Neural crest cell (in vitro differentiated cells): ENCODE data around the gene ARHGEF7. TPM values are rescaled to one million over a fixed set of nuclear protein-coding genes. Genes with fewer than 3 reads are reported as not detected.
A peak's percentile ranks its signal among the peaks of the same experiment; 100 is the strongest.

Experiments
- DNase-seq: peaks from one replicate; pipeline ENCODE4 v3.0.0; 2021; ENCODE audit warnings: low read depth, mixed read lengths, low spot score
- H3K27ac Mint-ChIP-seq: one replicate; pipeline ENCODE4 v1.8.0; 2021; ENCODE audit warnings: mild to moderate bottlenecking, mixed read lengths; ENCODE audit not compliant: unreplicated experiment
- H3K27me3 Mint-ChIP-seq: 2 replicates; pipeline ENCODE4 v1.8.0; 2021; ENCODE audit warnings: low read depth, mild to moderate bottlenecking, mixed read lengths
- H3K36me3 Mint-ChIP-seq: 2 replicates; pipeline ENCODE4 v1.8.0; 2021; ENCODE audit warnings: low read depth, mild to moderate bottlenecking, mixed read lengths
- H3K4me1 Mint-ChIP-seq: 2 replicates; pipeline ENCODE4 v1.8.0; 2021; ENCODE audit warnings: mixed read lengths
- H3K4me3 Mint-ChIP-seq: one replicate; pipeline ENCODE4 v1.8.0; 2021; ENCODE audit warnings: mild to moderate bottlenecking, mixed read lengths
- H3K9me3 Mint-ChIP-seq: 2 replicates; pipeline ENCODE4 v1.8.0; 2021; ENCODE audit warnings: mixed read lengths
- total RNA-seq: library from RNA; stranded (reverse); gene quantifications from 2 replicates; pipeline ENCODE4 v1.2.1, GENCODE V29; 2021
- TF ChIP-seq, protein P1 (sequence below): fragments of 200-600 bp; sonication (generic); conservative IDR thresholded peaks from 2 replicates; pipeline ENCODE4 v1.5.0; 2021; ENCODE audit warnings: antibody characterized with exemption, mild to moderate bottlenecking

Gene ARHGEF7
- total RNA-seq, 1 donor from 2014 or later, result 77.3 TPM

DNA sequence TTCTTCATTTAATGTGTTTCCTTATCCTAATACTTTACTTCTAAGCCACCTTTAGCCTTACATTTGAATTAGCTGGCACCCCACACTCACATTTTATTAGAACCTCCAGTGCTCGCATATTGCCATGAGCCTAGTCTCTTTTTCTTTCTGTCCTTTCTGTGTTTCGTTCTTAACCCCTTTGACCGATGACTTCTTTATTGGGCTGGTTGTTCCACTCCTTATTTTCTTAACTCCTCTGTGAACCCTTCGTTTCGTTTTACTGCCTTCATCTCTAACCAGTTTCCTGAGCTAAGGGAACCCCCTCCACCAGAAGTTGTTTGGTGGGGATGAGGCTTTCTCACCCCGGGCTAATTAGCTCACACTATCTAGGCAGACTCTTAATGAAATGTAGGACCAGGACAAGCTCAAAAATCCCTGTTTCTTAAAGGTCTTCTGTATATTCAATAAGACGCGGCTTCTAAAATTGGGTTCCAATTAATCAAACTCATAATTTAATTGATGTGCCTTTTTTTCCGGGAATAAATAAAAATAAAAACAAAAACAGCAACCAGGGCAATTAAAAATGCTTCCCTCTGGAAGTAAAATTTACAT lies 19.1 kb upstream of the ARHGEF7 start:
- H3K4me3 Mint-ChIP-seq, result no peak overlapping the region
- no peak overlapping the region for H3K27ac Mint-ChIP-seq
- TF ChIP-seq, protein P1, sequence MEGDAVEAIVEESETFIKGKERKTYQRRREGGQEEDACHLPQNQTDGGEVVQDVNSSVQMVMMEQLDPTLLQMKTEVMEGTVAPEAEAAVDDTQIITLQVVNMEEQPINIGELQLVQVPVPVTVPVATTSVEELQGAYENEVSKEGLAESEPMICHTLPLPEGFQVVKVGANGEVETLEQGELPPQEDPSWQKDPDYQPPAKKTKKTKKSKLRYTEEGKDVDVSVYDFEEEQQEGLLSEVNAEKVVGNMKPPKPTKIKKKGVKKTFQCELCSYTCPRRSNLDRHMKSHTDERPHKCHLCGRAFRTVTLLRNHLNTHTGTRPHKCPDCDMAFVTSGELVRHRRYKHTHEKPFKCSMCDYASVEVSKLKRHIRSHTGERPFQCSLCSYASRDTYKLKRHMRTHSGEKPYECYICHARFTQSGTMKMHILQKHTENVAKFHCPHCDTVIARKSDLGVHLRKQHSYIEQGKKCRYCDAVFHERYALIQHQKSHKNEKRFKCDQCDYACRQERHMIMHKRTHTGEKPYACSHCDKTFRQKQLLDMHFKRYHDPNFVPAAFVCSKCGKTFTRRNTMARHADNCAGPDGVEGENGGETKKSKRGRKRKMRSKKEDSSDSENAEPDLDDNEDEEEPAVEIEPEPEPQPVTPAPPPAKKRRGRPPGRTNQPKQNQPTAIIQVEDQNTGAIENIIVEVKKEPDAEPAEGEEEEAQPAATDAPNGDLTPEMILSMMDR, result no peak
- H3K27me3 Mint-ChIP-seq, result peaks cover 69% of the 10 kb centered on the region
- H3K9me3 Mint-ChIP-seq, result no peaks in the 10 kb centered on the region
- no peaks in the 10 kb centered on the region for H3K4me1 Mint-ChIP-seq
- DNase-seq, result no peak
- no peaks in the 10 kb centered on the region for H3K36me3 Mint-ChIP-seq

DNA sequence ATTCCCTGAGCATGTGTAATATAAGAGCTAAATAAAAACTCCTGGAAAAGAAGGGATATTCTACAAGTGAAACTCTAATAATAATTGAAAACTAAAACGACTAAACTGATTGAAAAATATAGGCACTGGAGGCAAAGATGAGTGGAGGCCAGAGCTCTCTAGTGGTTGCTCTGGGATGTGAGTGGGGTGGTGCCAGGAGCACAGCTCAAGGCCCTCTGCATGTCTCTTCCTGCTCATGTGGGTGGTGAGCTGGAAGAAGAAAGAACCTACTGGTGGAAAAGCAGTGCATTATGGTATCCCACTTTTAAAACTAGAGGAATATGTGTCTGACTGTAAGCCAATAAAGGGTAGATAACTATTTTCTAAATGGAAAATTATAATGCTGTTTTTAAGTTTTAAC lies 15.8 kb upstream of the ARHGEF7 start:
- peaks cover 12% of the 10 kb centered on the region for H3K9me3 Mint-ChIP-seq
- no peak overlapping the region for H3K4me3 Mint-ChIP-seq
- H3K27ac Mint-ChIP-seq, result no peak overlapping the region
- TF ChIP-seq, protein P1, result no peak
- H3K27me3 Mint-ChIP-seq, result peaks cover 64% of the 10 kb centered on the region
- H3K36me3 Mint-ChIP-seq, result peaks cover 8% of the 10 kb centered on the region
- no peak for DNase-seq
- no peaks in the 10 kb centered on the region for H3K4me1 Mint-ChIP-seq

DNA sequence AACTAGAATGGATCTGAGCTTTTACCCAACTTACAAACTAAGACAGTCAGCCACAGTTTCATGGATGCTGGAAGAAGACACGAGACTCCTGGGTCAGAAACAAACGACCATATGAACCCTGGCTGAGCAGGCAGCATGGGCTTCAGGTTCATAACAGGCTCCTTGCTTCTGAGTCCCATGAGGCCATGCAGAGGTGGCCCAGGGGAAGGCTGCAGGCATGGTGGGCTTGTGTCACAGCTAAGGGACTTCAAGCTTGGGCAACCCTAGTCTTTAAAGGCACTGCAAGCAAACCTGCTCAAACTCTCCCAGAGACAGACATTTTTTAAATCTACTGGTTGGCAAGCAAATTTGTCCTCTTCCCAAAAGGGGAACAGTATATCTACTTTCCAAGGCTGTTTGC lies 5.1 kb upstream of the ARHGEF7 start:
- no peak overlapping the region for H3K27ac Mint-ChIP-seq
- DNase-seq, result no peak
- no peak overlapping the region for H3K4me3 Mint-ChIP-seq
- TF ChIP-seq, protein P1, result no peak
- H3K27me3 Mint-ChIP-seq, result peaks cover 81% of the 10 kb centered on the region
- peaks cover 9% of the 10 kb centered on the region for H3K36me3 Mint-ChIP-seq
- peaks cover 16% of the 10 kb centered on the region for H3K9me3 Mint-ChIP-seq
- H3K4me1 Mint-ChIP-seq, result peaks cover 9% of the 10 kb centered on the region

DNA sequence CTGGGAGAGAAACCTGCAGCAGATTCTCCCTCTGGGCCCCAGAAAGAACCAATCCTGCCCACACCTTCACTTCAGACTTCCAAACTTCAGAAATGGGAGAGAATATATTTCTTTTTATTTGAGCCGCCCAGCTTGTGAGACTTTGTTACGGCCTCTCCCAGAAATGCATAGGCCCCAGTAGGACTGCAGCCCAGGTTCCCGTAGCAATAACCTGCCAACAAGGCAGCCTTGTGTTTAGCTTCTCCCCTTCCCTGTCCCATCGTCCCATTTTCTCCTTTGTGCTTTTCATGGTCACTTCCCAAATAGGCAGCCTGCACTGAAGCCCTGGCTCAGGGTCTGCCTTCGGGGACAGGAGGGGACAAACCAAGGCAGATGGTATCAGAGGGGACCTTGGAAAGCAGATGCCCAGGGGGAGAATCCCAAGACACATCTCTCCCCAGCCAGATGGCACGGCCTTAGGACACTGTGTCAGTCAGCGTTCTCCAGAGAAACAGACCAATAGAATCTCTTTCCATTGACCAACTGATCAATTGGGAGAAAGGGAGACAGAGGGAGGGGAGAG lies 3.7 kb upstream of the ARHGEF7 start:
- no peak for DNase-seq
- TF ChIP-seq, protein P1, result no peak
- Mint-ChIP-seq H3K36me3 (peaks cover 8% of the 10 kb centered on the region), H3K4me1 (peaks cover 15% of the 10 kb centered on the region), H3K9me3 (peaks cover 8% of the 10 kb centered on the region), H3K4me3 (peak overlapping the region; percentile 51), H3K27ac (no peak overlapping the region), H3K27me3 (peaks cover 71% of the 10 kb centered on the region)

DNA sequence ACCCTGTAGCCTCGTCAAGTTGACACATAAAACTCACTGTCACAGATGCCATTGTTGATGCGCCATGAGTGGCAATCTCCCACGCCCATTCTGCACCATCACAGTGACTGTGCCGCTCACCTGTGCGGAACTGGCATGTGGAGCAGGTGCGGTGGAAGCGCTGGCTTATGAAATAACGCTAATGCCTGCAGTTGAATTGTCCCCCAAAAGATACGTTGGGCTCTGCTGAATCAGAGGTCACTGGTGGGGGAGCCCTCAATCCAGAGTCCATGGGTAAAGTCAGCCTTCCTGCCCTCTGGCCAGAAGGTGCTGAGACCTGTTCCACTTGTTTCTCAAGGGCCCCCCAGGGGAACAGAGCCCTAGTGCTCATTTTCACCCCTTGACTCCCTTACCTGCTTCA lies 2.9 kb upstream of the ARHGEF7 start:
- H3K4me3 Mint-ChIP-seq, result no peak overlapping the region
- peaks cover 64% of the 10 kb centered on the region for H3K27me3 Mint-ChIP-seq

More for the DNA sequence above, 2.9 kb upstream of the ARHGEF7 start:
- peaks cover 5% of the 10 kb centered on the region for H3K36me3 Mint-ChIP-seq
- H3K9me3 Mint-ChIP-seq, result peaks cover under 1% of the 10 kb centered on the region
- no peak overlapping the region for H3K27ac Mint-ChIP-seq
- H3K4me1 Mint-ChIP-seq, result peaks cover 15% of the 10 kb centered on the region
- TF ChIP-seq, protein P1, result no peak
- no peak for DNase-seq
